NCI-H1417 treated with DMSO at 0.1 percent for 48 hours (cell line): ENCODE data around the gene S100B.

Source experiments
- DNase-seq: peaks from one replicate; lab custom pipeline; 2025; lab: John Stamatoyannopoulos, UW

Gene S100B

DNA sequence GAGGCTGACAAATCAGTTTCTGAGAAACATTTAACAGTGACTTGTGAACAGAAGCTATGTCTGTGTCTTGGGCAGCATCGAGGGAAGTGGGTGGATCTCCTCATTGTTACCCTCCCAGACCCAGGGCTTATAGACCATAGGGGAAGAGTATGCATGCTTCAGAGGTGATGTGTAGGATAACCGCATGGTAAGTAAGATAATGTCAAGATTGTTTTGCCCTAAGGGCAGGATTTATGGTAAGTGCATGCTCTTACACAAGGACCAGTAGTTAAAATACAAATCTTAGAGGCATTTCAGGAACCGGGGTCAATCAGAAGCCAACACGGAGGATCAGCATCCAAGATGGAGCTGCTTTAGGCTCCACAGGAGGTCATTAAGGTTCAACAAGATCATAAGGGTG is 22.8 kb upstream of the S100B start:
- DNase-seq = no peak

DNA sequence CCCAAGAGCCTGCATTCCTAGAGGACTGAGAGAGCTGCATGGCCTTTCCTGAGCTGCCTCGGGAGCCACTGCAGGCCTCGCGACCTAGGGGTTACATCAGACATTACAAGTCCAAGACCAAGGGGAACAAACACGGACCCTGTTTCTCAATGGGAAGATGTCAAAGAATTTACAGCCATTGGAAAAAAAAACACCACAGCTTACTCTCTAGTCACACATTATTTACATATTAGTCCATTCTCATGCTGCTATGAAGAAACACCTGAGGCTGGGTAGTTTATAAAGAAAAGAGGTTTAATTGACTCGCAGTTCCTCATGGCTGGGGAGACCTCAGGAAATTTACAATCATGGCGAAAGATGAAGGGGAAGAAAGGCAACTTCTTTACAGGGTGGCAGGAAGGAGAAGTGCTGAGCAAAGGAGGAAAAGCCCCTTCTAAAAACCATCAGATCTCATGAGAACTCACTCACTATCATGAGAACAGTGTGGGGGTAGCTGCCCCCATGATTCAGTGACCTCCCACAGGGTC is 22.2 kb upstream of the S100B start:
- DNase-seq = no peak

DNA sequence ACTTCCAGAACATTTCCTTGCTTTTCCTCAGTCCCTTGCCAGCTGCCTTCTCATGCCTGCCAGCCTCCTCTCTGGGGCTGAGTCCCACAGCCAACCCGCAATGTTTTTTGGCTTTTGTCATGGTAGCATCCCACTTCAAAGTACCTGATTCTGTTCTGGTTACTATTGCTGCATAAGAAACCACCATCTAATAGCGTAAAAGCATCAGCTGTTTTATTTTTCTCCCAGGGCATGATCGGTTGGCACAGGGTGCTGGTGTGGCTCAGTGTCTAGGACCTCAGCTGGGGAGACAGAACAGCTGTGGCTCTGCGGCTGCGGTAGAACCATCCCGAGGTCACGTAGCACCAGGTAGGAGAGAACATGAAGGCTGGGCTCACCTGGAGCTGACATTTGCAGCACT is 21.7 kb upstream of the S100B start:
- DNase-seq = no peak

DNA sequence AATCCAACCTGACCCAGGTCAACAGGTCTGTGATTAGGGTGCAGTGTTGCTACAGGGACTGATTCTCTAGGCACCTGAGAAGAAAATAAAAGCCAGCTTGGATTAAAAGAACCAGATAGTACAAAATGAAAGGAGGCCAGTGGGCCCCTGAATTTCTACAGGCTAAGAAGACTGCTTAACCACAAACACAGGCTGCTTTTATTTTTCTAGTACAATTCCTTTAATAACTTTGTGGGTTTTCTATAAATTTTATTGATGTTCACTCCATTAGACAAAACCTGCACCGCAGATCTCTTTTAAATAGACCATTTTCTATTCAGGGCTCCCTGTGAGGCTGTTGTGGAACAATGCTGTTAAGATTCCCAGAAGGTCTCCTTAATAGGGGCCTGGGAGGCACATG is 20.9 kb upstream of the S100B start:
- DNase-seq = no peak

DNA sequence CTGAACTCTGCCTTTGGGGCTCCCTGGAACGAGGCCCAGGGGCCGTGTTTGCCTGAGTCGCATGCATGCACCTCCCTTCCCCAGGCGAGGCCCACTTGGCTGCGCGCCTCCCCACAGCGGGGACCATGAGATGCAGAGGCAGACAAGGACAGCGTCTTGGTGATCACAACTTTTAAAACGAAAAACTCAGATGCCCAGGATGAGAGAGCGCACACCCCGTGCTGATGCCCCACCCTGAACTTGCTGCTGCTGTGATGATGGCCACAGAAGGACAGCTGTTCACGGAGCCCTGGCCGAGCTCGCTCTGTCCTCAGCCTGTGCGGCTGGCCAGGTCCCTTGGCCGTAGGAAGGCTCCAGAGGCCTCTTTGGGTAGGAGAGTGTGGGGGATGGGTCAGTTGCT is 19.2 kb upstream of the S100B start:
- no peak for DNase-seq

DNA sequence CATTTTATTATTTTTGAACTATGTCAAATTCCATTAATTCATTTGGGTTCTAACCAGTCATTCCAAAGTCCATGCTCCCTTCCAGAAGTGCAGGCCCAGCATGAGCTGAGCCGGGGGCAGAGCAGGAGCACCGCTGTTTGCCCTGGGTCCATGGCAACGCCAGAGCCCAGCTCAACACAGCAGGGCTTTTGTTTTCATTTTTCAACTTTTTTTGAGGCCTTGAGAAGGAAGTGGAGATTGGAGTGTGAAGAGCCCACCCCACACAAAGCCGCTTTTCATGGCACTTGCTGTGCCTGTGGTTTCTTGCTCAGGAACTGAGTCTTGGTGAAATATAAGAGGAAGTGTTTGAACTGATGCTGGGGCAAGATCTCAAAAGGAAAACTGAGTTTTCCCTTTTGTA is 17.3 kb upstream of the S100B start:
- no peak for DNase-seq

DNA sequence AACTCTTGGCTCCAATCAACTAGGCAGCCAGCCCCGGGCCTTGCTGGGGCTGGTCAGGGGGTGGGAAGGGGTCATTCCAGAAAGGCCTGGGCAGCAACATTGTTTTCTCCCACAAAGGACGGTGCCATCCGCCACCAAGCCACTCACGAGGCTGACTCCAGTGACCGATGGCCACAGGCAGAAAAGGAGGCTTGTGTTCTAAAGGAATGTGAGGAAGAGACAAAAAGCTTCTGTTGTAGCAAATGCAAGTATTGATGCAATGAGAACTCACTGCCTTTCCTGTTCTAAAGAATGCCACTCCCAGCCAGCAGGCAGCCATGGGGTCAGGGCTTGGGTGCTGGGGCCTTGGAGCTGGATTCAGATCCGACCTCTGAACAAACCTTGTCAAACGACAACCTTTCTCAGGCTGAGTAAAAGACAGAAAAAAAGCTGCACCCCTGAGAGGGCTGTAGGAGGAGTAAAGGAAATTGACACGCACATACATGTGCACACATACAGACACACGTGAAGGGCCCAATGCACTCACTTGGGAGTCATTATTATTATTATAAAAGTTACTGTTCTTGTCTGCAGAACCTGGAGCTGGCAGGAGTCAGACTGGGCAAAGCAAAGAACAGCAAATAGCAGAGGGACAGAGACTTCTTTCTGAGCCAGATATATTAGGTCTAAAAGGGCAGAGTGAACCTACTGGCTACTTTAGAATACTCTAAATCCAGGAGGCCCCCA is 16.7 kb upstream of the S100B start:
- DNase-seq = no peak

DNA sequence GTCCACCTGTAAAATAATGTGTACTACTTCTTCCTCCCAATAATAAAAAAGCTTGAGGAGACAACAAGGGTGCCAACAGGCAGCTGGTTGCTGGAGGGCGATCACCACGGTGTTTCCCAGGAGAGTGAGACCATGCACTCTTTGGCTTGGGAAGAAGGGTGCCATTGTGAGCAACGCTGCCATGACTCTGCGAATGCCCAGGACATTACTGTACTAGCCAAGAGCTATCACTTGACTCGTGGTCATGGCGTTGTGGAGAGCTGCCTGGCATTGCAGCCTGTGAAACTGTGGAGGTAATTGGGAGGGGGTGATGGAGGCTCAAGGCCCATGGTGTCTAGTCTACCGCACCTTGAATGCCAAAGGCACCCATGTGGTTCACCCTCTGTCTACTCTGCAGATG is 16.0 kb upstream of the S100B start:
- DNase-seq = no peak

DNA sequence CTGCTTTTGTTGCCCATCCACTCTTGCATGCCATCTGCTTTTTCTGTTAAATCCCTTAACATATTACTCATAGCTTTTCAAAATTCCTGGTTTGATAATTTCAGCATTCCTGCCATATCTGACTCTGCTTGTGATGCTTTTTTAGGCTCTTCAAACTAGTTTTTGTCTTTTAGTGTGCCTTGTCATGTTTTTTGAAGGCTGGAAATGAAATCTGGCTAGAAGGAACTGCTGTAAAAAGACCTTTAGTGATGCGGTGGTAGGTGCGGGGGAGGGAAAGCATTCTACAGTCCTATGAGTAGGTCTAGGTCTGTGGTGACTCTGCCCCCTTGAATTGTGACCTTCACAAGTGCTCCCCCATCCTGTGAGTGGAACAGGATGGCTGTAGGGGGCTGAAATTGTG is 15.0 kb upstream of the S100B start:
- no peak for DNase-seq

DNA sequence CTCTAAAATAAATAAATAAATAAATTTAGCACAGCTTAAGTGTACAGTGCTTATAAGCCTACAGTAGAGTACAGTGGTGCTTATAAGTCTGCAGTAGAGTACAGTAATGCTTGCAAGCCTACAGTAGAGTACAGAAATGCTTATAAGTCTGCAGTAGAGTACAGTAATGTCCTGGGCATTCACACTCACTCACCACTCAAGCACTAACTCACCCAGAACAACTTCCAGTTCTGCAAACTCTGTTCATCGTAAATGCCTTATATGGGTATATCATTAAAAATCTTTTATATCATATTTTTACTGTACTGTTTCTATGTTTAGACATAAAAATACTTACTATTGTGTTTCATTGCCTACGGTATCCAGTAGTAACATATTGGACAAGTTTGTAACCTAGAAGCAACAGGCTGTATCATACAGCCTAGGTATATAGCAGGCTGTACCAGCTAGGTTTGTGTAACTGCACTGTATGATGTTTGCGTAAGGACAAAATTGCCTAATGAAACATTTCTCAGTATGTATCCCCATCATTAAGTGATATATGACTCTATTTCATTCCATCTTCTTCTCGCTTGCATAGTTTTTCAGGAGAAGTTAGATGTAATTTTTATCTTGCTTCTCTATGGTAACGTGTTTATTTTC is 14.0 kb upstream of the S100B start:
- DNase-seq = no peak

DNA sequence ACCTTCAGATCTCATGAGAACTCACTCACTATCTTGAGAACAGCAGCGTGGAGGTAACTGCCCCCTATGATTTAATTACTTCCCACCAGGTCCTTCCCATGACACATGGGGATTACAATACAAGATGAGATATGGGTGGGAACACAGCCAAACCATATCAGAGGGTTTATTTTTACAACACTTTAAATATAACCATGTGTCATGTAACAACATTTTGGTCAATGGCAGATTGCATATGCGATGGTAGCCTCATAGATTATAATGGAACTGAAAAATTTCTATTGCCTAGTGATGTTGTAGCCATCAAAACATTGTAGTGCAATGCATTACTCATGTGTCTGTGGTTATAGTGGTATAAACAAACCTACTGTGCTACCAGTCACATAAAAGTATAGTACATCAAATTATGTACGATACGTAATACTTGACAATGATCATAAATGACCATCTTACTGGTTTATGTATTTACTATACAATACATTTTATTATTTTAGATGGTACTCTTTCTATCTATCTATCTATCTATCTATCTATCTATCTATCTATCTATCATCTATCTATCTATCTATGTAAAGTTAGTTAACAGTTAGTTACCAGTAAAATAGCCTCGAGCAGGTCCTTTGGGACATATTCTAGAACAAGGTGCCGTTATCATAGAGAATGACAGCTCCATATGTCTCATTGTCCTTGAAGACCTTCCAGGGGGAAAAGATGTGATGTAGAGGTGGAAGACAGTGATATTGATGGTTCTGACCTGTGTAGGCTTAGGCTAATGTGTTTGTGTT is 12.6 kb upstream of the S100B start:
- DNase-seq = no peak

DNA sequence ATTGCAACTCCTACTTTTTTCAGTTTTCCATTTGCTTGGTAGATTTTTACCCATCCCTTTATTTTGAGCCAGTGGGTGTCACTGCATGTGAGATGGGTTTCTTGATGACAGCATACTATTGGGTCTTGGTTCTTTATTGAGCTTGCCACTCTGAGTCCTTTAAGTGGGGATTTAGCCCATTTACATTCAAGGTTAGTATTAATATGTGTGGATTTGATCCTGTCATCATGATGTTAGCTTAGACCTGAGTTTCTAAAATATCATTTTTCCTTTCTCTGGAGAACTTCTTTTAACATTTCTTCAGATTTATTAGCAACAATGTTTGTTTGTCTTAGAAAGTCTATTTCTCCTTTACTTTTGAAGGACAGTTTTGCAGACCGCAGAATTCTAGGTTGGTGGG is 11.8 kb upstream of the S100B start:
- no peak for DNase-seq

DNA sequence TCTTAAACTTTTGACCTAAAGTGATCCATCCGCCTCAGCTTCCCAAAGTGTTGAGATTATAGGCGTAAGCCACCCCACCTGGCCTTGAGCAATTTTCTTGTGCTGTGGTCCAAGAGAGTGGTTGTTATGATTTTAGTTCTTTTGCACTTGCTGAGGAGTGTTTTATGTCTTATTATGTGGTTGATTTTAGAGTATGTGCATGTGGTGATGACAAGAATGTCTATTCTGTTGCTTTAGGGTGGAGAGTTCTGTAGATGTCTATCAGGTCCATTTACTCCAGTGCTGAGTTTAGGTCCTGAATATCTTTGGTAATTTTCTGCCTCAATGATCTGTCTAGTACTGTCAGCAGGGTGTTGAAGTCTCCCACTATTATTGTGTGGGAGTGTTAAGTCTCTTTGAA is 11.2 kb upstream of the S100B start:
- DNase-seq = no peak

DNA sequence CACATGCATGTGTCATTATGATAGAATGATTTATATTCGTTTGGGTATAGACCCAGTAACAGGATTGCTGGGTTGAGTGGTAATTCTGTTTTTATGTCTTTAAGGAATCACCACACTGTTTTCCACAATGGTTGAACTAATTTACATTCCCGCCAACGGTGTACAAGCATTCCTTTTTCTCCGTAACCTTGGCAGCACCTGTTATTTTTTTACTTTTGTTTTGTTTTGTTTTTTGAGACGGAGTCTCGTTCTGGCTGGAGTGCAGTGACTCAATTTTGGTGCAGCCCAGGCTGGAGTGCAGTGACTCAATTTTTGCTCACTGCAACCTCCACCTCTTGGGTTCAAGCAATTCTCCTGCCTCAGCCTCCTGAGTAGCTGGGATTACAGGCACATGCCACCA is 8.5 kb upstream of the S100B start:
- DNase-seq = no peak

DNA sequence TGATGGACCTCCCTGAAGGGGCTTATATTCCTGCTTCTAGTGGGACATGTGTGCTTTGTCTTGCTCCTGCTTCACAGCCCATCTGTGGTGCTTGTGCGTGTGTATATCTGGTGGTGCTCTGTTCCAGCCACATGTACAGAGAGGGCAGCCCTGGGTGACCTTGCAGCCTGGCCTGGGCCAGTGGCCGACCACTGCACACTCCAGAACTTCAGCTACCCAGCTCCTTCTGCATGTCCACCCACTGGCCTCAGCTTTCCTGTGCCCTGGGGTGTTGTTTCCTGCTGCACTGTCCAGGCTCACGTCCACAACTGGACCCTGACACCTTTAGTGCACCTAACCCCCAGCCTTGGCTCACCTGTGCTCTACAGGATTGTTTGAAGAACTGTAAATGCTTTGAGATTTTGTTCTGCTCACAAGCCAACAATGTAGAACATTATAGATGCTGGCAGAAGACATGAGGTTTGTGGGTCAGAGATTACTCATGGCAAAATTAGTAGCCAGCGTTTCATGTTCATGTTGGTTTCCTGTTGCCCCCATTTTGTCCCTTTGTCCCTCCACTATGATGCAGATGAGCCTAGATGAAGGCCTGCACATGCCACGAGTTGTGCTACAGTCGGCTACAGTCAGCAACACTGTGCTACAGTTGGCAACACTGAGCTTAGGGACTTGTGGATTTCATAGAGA is 5.3 kb upstream of the S100B start:
- DNase-seq = no peak

DNA sequence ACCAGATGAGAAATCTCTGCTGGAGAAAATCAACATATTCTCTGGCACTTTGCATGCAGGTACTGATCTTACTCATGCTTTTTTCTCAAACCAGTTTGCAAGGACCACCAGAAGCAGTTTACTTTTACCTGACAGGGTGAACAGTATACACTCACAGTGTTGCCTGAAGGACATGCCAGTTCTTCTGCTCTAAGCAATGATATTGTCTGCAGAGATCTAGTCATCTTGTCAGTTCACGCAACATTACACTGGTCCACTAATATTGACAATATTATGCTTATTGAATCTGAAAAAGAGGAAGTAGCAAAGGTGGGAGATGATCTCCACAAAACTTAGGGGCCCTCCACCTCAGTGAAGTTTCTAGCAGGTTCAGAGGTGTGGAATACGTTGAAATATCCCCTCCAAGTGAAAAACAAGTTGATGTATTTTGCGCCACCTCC is 3.8 kb upstream of the S100B start:
- no peak for DNase-seq

DNA sequence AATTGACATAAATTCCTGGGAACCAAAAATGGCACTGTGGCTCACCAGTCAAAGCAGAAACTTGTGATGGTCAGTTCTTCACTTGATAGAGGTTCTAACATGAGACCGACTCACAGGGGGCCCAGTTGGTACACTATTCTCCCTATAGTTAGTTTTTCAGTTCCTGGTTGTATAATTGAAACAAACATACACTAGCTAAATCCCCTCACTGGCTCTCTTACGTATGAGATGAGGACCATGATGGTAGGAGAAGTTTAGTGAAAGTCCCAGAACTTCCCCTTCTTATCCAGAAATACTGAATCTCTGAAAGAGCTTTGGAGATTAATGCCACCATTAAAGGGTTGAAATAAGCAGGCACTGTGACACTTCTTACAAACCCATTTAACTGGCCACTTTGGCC is 2.8 kb upstream of the S100B start:
- no peak for DNase-seq

DNA sequence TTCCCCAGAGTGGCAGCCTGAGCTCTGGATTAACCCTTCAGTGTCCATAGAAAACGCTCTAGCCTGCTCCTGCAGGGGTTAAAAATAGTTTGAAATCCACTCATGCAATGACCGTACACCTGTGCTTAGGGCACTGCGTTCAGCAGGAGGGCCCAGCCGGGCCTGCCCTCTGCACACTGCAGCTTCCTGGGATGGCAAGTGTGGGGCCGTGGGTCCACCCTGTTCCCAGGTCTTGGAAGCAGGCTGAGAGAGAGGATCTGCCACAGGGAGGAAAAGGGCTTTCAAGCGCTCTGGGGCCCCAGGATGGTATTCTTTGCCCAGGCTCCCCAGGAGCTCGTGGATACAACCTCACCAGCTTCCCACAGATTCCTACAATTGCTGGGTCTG is 1.5 kb upstream of the S100B start:
- DNase-seq = no peak

DNA sequence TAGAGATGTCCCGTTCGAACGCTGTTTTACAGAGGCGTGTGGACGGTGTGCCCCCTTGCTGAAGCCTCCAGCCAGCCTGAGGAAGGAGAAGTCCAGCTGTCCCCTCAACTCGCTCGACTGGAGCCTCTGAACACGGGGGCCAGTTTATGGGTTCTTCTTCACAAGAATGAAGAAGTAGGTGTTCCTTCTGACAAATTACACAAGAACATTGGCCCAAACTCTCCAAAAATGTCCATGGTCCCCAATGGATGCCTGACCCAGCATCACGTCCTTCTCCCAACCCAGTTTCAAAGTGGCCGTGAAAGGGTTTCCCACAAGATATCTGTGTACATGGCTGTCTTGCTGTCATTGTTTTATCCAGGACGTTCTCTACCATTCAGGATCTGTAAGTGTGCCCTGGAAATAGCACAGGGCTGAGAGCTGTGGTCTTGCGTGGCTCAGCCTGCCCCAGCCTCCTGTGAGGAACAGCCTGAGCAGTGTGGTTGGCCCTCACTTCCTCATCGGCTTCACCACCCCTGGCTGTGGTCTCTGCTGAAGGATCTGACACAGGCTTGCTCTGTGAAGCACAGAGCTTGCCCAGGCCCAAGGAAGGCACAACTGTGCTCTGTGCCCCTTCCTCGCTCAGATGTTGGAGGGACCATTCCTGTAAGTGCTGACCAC is 1.0 kb upstream of the S100B start:
- DNase-seq = no peak

DNA sequence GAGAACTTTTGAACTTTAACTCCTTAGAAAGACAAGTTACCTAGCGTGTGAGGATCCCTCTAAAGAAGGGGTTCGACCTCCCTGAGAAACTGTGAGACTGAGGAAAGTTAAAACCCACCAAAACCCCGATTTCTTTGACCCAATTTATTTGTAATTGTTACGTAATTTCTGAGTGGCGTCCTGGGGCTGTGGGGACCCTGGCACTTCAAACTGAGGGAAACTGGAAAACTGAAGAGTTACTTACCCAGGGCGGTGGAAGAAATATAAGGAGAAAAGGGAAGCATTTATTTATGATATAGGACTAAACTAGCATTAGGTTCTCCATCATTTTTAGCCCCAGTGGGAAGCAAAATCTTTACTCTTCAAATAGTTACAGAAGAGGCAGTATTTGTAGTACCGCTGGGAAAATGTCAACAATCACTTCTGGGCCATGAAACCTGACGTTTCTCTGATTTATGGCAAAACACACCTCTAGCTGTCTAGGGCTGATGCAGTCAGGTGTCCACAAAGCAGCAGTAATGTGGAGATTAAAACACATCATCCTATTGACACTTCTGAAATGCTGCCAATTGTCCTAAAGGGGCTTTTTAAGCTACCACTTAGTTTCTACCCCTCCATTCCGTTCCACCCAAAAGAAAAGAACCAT is 430 bp downstream of the S100B start:
- peak; percentile 4 for DNase-seq

DNA sequence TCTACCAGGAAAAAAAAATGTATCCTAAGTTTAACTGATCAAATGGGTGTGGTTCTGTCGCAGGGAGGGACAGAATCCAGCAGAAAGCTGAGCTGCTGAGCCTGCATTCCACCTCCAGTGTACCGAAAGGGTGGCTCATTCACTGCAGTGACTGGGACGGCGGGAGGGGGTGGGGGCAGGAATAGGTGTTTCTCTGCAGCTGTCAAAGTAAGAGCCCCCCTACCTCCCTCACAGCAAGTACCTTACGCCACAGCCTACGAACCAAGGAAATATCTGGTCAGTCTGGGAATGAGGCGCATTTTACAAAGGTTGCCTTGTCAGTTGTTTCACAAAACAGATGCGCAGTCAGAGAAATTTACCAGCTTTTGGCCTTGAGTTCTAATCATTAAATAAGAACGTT is 1.7 kb downstream of the S100B start:
- DNase-seq = no peak
